ENCODE results near the gene RNF141.

Gene RNF141

DNA sequence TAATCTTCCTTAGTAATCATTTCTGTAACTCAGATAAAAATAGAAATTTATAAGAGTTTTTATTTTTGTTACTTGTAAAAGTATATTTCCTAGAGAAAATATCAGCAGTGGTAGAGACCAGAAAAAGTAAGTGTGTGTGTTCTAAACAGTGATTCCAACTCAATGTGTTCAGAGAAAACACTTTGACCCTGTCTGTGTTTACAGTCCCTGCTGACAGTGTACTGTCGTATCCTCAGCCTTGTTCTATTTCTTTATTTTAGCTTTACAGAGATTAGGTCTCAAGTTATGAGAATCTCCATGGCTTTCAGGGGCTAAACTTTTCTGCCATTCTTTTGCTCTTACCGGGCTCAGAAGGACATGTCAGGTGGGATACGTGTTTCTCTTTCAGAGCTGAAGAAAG, 17.3 kb upstream of the RNF141 start:
- DNase-seq, result no peak

DNA sequence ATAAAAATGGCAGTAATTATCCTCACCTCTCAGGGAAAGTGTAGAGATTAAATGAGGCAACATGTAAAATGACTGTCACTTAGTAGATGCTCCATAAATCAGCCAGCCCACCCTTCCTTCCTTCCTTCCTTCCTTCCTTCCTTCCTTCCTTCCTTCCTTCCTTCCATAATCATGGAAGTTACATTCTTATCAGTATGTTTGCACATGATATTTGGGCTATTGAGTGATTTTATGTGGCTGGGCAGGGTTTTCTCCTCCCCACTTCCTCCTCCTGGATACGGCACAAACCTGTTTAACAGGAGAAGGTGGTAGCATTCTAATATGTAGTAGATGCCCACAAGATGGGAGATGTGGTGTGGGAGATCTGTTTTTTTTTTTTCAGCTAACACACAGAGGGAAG, 15.6 kb upstream of the RNF141 start:
- no peak for DNase-seq

DNA sequence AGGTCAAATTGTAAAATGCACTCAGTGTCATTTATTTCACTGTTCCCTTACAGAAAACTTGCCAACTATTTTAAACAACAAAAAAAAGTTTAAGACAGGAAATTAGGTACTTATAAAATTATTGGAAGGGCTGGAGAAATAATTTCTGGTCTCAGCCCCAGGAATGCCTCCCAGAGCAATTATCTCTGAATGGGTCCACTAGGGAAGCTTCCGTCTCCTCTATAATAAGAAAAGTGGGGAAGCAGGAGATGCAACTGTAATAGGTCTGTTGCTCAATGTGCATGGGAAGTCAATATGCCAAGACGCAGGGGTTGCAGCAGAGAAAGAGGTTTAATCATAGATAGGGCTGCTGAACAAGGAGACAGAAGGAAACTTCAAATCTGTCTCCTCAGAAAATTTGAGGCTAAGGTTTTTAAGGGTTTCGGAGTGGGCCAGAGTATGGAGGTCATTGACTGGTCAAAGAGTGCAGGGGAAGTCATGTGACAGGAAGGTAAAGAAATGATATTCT, 10.9 kb upstream of the RNF141 start:
- DNase-seq, result no peak

DNA sequence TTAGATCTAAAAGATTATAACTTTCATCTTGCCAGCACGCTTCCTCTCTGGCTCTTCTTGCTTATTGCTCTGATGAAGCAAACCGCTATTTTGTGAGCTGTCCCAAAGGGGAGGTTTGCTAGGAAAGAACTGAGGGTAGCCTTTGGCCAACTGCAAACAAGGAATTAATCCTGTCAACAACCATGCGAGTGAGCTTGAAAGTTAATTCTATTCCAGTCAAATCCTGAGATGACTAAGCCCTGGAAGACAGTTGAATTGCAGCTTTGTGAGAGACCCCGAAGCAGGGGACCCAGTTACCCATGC, 10.3 kb upstream of the RNF141 start:
- DNase-seq, result no peak

DNA sequence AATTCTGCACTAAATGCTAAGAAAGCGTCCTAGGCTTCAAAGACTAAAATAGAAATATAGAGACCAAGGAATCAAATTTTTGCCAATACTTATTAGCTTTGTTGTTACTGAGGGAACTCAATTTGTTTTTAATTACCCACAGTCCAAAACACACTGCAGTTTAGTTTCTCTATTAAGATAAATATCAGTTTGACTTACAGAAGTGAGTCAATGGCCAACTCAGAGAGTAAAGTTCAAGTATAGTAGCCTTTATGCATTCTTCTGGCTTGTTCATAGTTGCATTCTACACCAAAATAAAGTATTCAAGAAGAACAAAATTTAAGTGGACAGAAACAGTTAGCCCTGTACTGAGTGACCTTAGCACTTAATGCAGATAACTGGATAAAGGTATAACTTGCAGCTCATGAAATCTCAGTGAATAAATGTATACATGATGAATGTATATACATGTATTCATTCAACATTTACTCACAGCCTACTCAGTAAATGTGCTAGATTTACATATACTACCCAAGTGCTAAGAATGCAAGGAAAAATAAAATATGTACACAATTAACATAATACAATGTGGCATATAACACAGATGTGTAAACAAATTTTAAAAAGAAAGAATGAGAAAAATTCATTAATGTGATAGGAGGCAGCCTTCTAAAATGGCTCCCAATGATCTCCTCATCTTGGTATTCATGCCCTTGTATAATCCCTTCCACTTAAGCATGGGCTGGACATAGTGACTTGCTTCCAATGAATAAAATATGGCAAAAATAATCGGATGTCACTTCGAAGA, 9.7 kb upstream of the RNF141 start:
- no peak for DNase-seq

DNA sequence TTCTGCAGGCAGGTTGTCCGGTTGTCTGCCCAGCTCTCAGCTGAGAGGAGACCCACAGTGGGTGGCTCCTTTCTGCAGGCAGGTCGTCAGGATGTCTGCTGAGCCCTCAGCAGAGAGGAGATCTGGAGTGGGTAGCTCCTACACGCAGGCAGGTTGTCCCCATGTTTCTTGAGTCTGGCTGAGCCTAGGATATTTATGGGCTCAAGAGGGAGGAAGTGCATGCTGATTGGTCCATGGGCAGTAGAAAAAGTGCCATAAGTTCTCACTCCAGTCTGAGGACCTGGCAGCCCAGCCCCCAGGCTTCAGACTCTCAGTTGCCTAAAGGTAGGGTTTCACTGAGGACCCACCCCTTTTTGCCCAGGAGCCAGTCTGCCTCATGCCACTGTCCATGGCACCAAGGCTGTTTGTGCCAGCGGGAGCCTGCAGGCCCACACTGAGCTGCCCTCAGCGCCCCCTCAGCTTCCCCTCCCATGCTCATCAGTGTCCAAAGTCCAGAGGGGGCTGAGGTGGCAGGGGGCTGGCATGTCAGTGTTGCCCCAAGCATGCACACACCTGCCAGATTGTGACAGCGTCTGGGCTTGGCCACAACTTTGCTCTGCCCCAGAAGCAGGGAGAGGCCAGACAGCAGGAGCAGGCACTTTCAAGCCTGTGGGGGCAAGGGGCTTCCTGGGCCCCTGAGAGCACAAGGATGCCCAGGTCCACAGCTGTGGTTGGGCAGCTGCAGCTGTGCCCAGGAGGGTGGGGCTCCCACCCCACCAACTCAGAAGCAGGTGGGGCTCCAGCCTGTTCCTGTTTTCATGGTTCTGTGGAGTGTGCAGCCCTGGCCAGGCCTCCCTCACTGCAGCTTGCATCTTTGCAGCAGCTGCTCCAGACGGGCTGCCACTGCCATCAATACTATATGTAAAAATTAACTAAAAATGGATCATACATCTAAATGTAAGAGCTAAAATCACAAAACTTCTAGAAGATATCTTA, 3.8 kb upstream of the RNF141 start:
- DNase-seq, result no peak

DNA sequence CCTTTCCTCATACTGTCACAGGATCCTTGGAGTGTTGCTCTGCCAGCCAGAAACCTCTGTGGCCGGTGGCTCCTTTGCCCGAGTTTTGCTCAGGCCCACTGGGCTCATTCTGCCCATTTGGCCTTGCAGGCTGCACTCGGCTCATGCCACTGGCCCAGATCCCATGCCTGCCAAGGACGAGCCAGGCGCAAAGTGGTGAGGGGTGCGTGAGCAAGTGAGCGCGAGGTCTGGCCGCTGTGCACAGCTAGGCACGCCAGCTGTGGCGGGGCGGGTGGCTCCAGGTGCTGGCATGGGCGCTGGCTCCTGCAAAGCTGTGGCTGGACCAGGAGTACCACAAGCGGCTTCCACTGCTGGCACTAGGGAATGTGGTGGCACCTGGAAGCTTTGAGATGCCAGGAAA, 2.8 kb upstream of the RNF141 start:
- no peak for DNase-seq

DNA sequence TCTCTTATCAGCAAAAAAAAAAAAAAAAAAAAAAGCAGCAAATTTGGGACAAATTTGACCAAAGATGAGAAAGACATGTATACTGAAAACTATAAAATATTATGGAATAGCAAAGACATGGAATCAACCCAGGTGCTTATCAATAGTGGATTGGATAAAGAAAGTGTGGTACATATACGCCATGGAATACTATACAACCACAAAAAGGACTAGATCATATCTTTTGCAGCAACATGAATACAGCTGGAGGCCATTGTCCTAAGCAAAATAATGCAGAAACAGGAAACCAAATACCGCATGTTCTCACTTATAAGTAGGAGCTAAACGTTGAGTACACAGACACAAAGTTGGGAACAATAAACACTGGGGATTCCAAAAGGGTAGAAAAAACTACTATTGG, 1.8 kb upstream of the RNF141 start:
- DNase-seq, result no peak

DNA sequence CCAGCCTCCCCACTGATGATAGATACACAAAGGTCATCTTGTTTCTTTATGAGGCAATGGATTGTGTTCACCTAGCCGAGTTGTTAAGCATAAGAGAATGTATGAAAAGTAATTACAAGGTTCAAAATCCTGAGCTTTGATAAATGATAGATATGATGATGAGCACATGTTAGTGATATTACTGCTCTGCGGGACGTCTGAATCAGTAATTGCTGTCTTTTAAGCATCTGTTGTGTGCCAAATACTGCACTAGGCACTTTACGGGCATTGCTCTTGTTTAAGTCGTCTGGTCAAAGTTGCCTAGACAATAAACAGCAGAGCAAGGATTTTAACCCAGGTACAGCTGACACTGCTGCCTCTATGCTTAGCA, 559 bp upstream of the RNF141 start:
- no peak for DNase-seq

DNA sequence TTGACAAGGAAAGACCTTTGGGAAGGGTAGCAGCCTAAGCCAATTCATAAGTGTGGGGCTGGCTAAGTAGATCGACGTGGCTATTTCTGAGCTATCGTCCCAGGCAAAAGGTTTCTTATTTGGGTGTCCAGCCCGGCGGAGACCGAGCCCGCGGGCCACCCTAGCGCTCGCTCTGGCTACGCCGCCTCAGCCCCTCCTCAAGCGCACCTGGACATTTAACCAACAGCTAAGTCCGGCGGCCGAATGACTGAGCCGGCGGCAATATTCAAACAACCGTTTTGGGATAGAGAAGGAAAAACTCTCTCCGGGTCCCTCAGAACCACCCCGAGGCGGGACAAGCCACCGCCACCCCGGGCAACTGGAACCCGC, 457 bp downstream of the RNF141 start:
- DNase-seq, result no peak

DNA sequence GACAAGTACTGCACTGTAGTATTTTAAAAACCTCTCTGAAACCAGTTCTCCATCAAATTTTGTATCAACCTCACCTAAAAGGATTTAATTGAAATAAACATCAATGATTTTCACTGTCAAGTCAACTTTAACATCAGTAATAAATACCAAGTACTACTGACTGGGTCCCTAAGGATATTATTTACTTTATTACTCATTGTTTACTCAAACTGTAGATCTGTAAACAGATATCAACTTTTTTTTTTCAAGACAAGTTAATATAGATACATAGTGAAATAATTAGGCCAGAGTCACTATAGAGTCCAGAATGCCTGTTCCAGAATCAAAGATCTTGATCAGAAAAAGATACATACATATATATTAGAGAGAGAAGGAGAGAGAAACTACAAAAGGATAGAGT, 1.6 kb downstream of the RNF141 start:
- no peak for DNase-seq

DNA sequence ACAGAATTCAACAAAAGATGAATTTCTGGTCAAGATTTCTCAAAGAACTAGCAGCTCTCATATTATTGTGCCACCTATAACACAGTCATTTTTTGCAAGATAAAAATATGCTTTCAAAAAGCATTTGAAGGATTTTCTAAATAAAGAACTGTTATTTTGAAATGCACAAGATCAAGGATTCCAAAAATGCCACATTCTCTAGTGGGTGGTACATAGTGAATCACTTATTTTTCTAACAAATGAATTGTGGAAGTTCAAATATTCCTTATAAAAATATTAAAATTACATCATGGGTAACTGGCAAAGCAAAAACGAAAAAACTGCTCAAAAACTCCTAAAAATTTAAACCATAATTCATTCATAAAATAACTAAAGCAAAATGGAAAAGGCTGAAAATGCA, 2.1 kb downstream of the RNF141 start:
- no peak for DNase-seq

DNA sequence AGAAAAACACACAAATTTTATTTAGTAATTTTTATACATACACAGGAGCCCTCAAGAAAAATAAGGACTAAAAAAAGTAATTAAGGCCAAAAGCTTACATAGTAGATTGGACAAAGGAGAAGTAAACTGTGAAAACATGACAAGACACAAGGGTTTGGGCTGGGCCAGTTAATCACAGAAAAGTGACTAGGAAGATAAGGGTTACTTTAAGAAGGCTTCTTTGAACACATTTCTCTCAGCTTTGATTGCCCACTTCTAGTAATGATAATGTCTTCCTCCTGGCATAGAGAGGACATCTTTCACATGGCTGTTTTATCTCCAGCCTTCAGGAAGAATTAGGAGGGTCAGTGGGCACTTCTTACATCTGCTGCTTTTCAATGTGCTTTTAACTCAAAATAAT, 3.4 kb downstream of the RNF141 start:
- DNase-seq, result no peak

DNA sequence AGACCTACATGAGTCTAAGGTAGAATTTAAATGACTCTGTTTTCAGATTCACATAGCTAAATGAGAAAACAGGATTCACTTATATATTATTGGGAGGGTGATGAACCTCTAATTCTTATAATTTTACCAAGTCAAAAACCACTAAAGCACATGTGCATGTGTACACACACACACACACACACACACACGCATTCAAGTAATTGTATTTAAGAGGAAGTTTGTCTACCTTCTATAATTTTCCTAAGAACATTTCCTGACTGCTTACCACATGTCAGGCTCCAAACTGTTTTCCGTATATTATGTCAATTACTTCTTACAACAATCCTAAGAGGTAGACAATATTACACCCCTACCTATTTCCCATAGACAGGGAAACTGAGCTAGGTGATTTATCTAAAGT, 6.7 kb downstream of the RNF141 start:
- no peak for DNase-seq

DNA sequence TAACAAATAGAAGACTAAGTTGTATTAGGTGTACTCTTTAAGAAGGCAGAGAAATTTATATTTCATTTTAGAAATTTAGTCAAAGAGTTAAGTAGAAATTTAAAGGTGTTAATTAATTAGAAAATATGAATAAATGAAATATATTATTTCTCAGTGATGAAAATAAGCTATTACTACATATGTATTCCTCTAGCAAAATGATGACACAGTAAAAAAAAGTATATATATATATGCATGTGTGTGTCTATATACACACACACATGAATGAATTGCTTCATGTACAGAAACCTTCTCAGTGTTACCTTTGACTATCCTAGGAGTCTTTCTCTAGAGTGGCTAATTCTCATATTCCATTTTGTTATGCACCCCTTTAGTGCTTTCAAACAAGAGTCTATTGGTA, 7.7 kb downstream of the RNF141 start:
- DNase-seq, result no peak

DNA sequence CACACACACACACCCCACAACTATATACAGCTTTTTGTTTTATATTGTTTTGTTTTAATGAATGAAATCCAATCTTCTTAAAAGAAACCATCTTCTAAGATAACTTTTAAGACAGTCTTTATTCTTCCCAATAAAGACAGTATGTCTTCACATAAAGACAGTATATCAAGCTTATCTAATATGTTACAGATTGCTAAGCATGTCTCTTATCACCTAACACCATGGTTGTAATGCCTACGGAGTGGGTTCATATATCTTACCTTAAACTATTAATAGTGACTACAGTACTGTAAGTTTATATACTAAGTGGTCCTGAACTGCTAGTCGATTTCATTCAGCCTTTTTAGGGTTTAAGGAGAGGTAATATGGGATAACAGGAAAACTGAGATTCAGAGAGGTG, 8.5 kb downstream of the RNF141 start:
- DNase-seq, result no peak

DNA sequence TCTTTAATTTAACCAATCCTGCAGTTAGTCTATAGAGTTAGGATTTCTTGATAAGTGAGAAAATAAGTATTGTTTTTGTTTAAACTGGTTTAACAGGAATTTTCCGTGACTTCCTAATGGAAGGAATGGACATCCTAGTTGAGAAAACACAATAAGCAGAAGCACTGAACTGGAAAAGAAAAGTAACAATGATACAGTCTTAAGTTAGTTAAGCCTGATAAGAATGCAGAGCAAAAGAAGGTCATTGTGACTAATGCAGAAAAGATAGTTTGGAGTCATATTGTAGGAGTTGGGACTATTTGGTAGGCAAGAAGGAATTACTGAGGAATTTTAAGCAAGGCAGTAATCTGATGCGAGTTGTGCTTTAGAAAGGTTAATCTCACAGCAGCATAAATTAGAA, 11.7 kb downstream of the RNF141 start:
- no peak for DNase-seq

DNA sequence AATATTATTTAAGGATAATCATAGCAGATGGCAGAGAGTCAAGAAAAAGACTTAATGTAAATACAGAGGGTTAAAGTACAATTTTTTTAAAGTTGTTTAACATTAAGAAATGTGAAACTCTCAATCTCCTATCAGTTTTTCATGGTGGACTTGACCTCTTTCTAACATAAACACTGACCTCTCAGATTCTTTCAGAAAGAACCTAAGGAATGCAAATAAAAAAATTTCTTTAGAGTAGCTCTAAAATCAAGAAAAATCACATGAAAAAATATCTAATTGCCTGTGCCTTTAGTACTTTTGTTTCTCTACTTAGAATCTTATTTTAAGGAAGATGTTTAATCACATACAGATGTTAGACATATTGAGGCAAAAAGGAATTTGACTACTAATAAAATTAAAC, 12.9 kb downstream of the RNF141 start:
- no peak for DNase-seq

DNA sequence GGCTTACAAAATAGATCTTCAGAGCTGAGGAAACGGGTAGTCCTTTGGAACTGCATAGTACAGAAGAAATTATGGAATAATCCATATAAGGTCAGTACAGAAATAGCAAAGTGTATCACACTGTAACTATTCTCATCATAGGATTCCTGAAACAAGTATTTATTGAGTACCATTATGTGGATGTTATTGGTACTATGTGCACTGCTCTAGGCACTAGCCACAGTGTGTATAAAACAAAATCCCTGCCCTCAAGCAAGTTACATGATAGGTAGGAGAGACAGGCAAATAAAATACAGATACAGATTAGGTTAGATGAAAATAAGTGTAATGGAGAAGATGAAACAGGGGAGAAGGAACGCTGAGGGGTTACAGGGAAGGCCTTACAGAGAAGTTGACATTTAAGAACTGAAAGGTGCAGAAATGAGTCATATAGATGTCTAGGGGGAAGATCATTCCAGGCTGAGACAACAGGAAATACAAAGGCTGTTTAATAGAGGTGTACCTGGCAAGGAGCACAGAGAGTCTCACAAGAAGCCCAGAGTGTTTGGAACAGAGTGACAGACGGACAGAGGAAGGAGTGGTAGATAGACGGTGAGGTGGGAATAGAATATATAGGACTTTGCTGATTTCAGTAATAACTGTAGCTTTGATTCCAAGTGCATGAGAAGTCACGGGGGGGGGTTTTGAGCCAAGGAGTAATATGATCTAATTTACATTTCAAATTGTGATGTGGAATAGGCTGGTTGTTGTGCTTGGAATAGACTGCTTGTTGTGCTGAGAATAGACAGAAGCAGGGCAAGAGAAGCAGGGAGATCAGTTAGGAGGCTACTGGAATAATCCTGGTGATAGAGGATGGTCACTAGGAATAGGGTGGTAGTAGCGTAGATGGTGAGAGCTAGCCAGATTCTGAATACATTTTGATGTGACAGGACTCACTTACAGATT, 13.7 kb downstream of the RNF141 start:
- DNase-seq, result no peak

DNA sequence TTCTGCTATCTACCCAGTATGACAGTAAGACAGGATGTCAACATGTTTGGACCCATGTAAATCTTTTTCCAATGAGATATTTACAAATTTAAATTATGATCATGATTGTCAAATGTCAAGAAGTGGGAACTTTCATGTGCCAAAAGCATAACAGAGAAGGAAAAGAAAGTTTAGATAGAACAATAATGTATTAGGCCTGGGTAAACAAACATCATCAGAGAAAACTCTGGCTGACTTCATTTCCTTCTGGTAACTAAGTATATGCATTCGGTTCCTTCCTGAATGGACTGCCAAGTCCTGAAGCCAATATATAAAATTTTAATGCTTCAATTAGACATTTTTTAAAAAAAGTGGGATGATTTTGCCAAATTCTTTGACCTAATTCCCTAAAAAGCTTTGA, 16.5 kb downstream of the RNF141 start:
- DNase-seq, result no peak

DNA sequence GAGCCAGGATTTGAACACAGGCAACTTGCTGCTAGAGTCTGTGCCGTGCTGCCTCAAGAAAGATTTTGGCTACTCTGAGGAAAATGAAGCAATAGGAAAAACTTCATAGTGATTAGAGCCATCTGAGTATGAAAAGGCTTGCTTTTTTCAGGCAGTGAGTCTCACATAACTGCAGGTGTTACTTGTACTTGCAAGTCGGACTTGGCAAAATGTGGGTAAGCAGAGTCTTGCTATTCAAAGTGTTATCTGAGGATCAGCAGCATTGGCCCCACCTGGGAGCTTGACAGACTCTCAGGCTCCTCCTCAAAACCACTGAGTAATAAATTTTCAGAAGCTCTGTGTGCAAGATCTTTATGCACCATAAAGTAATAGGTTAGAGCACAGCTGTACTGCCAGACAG, 18.1 kb downstream of the RNF141 start:
- DNase-seq, result no peak

DNA sequence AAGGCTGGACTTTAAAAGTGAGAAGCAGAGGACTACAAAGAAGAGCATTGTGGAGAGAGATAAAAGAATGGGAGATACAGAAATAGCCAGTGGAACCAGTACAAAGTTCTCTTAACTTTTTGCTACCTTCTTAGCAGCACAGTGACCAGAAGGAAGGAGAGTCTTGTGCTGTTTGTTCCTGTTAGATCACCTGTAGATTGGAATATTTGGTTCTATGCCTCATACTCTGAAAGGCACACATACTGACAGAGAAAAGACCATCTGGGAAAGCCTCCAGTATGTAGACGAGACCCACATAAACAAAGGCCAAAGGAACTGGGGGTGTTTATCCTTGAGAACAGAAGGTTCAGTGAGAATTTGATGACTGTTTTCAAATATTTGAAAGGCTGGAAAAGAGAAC, 18.7 kb downstream of the RNF141 start:
- DNase-seq, result no peak

DNA sequence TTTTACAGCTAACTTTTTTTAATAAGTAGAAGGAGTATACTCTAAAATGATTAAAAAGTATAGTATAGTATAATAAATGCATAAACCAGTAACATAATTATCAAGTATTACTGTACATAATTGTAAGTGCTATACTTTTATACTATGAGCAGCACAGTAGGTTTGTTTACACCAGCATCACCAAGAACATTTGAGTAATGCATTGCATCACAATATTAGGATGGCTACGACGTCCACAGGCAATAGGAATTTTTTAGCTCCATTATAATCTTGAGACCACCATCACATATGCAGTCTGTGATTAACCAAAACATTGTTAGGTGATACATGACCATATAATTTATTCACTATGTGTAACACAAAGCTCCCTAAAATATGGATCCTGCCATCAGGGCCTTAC, 20.4 kb downstream of the RNF141 start:
- DNase-seq, result no peak

Measured in SIG-M5 (cell line).